Measurements from ENCODE around the gene BIRC2.

DNA sequence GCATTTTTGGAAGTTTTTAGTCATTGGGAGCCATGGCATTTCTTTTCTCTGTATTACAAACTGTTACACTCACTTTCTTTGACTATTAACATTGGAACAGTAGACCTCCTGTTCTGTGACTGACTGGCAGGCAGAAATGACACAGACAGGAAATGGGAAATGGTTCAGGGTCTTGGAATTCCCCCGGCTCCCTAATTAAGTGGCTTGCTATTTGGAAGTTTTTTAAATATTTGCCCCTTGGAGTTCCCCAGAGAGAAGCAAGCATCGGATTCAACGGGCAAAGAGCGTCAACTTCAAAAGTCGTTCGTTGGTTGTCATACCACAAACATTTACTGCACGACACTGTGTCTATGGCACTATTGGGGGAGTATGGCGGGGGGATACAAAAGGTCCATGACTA is 1.1 kb upstream of the BIRC2 start:
- TF ChIP-seq POLR2A (IDR thresholded peaks at IDR 0.05; ENCODE audit: low read depth, low read length) (no peak), SPI1 (IDR thresholded peaks at IDR 0.05; ENCODE audit: low read depth, low read length) (peak; percentile 37; the same call in 1 of the 2 replicates), TAF1 (IDR thresholded peaks at IDR 0.05; ENCODE audit: low read depth, low read length) (no peak), POLR2AphosphoS5 (IDR thresholded peaks at IDR 0.05; ENCODE audit: low read depth, low read length) (no peak)
